NT2/D1 (cell line): ENCODE measurements around the gene LMCD1.
A peak's percentile ranks its signal among the peaks of the same experiment; 100 is the strongest.

Experiments used
- DNase-seq: peaks from one replicate; pipeline ENCODE4 v3.0.0-alpha.2; 2011; ENCODE audit warnings: low read depth, low spot score
- H3K27me3 ChIP-seq: 2 replicates; pipeline ENCODE4 v1.6.0; 2011; ENCODE audit warnings: mild to moderate bottlenecking; ENCODE audit not compliant: insufficient read length, insufficient read depth
- H3K36me3 ChIP-seq: 2 replicates; pipeline ENCODE4 v1.6.1; 2011; ENCODE audit warnings: mild to moderate bottlenecking, low read length, mixed read lengths; ENCODE audit not compliant: insufficient read depth, insufficient read length
- H3K4me1 ChIP-seq: 2 replicates; pipeline ENCODE4 v1.5.1; 2011; ENCODE audit not compliant: insufficient read depth, insufficient read length
- H3K4me3 ChIP-seq: 2 replicates; pipeline ENCODE4 v1.5.1; 2011; ENCODE audit warnings: low read depth; ENCODE audit not compliant: insufficient read length
- H3K9ac ChIP-seq: 2 replicates; pipeline ENCODE4 v1.6.0; 2011; ENCODE audit warnings: low read depth; ENCODE audit not compliant: insufficient read length
- H3K9me3 ChIP-seq: 2 replicates; pipeline ENCODE4 v1.5.1; 2011; ENCODE audit warnings: mild to moderate bottlenecking, low read length; ENCODE audit not compliant: insufficient read depth
- SUZ12 ChIP-seq: IDR thresholded peaks from 2 replicates; pipeline ENCODE4 v1.6.1; 2011; ENCODE audit not compliant: insufficient read length, insufficient read depth; ENCODE audit errors: extremely low read depth
- YY1 ChIP-seq: IDR thresholded peaks from 2 replicates; pipeline ENCODE4 v1.6.1; 2011; ENCODE audit not compliant: insufficient read length, insufficient read depth
- ZNF274 ChIP-seq: IDR thresholded peaks from 2 replicates; pipeline ENCODE4 v1.6.1; 2011; ENCODE audit warnings: mild to moderate bottlenecking, low read depth, low read length

The LMCD1 gene

GRCh38 chr3:8501371-8502131, at the start of gene LMCD1:
TSS of gene LMCD1 (plus strand) at chr3:8501823. CDS start at chr3:8501939, 116 bp downstream.
- peak; percentile 92 for DNase-seq
- Histone ChIP-seq H3K36me3 (peaks cover 22% of the 10 kb centered on the region), H3K9me3 (no peaks in the 10 kb centered on the region), H3K4me1 (peaks cover 6% of the 10 kb centered on the region), H3K27me3 (no peaks in the 10 kb centered on the region), H3K9ac (peak within 1 kb of the TSS; percentile 80), H3K4me3 (peak within 1 kb of the TSS; percentile 45)
- TF ChIP-seq SUZ12 = no peak

DNA sequence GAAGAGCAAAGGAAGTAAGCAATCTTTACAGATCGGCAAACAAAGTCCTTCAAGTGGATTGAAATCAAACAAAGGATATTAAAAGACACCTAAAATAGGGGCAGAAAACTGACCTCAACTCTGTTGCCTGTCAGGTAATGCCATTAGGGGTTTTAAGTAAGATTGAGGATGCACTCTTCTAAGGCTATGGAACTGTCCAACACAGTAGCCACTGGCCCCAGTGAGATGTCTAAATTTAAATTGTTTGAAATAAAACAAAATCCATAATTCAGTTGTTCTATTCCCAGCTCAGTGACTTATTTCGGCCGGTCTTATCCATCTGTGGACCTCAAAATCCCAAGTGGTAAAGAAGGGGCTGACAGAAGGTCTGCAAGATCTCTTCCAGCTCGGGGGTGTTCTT, 49.5 kb upstream of the LMCD1 start:
- Histone ChIP-seq H3K36me3 (no peaks in the 10 kb centered on the region), H3K4me1 (peaks cover 5% of the 10 kb centered on the region), H3K27me3 (no peaks in the 10 kb centered on the region), H3K4me3 (no peak overlapping the region), H3K9ac (no peak overlapping the region), H3K9me3 (no peaks in the 10 kb centered on the region)
- DNase-seq = no peak
- TF ChIP-seq SUZ12 = no peak
- no peak for TF ChIP-seq ZNF274
- TF ChIP-seq YY1 = no peak

DNA sequence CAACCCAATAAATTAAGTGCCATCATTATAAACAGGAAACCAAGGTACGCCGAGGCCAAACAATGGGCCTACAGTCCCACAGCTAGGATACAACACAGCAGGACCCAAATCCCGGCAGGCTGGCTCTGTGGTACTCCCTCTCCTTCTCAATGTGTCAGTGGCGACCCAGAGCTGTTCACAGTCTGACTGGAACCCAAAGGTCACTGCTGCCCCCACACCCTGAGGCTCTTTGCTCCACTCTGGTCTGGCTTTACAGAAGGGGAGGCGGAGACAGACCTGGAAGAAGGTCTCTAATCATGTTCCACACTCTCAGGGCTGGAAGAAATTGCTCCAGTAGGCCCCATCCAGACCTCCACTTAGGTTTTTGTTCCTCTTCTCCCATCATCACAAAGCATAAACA, 48.5 kb upstream of the LMCD1 start:
- peaks cover 5% of the 10 kb centered on the region for H3K4me1 ChIP-seq
- no peak overlapping the region for H3K9ac ChIP-seq
- TF ChIP-seq SUZ12 (no peak), YY1 (no peak), ZNF274 (no peak)
- DNase-seq = no peak
- no peaks in the 10 kb centered on the region for H3K27me3 ChIP-seq
- H3K36me3 ChIP-seq = no peaks in the 10 kb centered on the region
- no peak overlapping the region for H3K4me3 ChIP-seq
- no peaks in the 10 kb centered on the region for H3K9me3 ChIP-seq

DNA sequence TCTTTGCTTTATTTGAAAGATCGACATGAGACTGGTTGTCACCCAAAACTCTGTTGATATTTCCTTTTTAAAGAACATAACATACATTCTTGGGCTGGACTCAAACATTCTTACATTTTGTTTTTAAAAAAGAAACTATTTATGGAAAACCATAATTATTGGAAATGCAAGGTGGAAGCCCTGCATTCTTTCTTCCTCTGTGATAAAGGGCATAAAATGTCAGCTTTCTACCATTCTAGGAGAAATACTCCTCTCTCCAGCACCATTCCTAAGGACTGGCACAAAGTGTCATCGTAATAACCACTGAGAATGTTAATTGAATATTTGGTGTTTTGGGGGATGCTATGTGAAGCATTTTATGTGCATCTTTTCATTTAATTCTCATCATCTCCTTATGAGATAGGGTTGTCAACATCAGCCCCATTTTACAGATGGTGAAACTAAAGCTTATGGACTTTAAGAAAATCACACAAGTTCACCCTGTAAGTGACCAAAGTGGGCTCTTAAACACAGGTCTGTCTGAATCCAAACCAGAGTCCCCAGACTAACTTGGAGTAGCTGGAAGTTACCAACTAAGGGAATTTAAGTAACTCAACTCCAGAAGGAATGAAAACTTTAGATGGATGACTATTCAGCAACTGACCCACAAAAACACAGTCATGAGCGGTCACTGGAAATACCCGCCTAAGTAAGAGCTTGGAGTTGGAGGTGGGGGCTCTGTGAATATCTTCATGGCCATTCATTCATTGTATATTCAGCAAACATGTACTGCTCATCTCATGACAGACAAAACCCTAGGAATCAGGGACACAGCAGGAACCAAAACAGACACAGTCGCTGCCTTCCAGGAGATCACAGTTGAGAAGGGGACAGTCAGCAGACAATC, 45.9 kb upstream of the LMCD1 start:
- Histone ChIP-seq H3K9ac (no peak overlapping the region), H3K4me1 (peaks cover 5% of the 10 kb centered on the region), H3K27me3 (no peaks in the 10 kb centered on the region), H3K36me3 (no peaks in the 10 kb centered on the region), H3K4me3 (no peak overlapping the region), H3K9me3 (no peaks in the 10 kb centered on the region)
- TF ChIP-seq YY1 (no peak), ZNF274 (no peak), SUZ12 (no peak)
- DNase-seq = no peak

- H3K36me3 ChIP-seq = no peaks in the 10 kb centered on the region
- no peaks in the 10 kb centered on the region for H3K27me3 ChIP-seq
- peaks cover 5% of the 10 kb centered on the region for H3K4me1 ChIP-seq
- no peak overlapping the region for H3K9ac ChIP-seq
- H3K9me3 ChIP-seq = no peaks in the 10 kb centered on the region
- no peak overlapping the region for H3K4me3 ChIP-seq
- DNase-seq = no peak
- TF ChIP-seq SUZ12 = no peak
- no peak for TF ChIP-seq YY1
- no peak for TF ChIP-seq ZNF274
Measured at GRCh38 chr3:8456412-8456811, 45.2 kb upstream of the LMCD1 start.

GRCh38 chr3:8457039-8457438, 44.6 kb upstream of the LMCD1 start:
- H3K4me1 ChIP-seq = peaks cover 5% of the 10 kb centered on the region
- DNase-seq = no peak
- TF ChIP-seq ZNF274 (no peak), YY1 (no peak), SUZ12 (no peak)

GRCh38 chr3:8458238-8458661, 43.4 kb upstream of the LMCD1 start:
- no peaks in the 10 kb centered on the region for H3K9me3 ChIP-seq
- no peak for DNase-seq
- TF ChIP-seq SUZ12 = no peak
- TF ChIP-seq ZNF274 = no peak
- no peak for TF ChIP-seq YY1
- peaks cover 5% of the 10 kb centered on the region for H3K4me1 ChIP-seq
- H3K36me3 ChIP-seq = no peaks in the 10 kb centered on the region
- H3K9ac ChIP-seq = no peak overlapping the region
- no peak overlapping the region for H3K4me3 ChIP-seq
- H3K27me3 ChIP-seq = no peaks in the 10 kb centered on the region

More at GRCh38 chr3:8457039-8457438, 44.6 kb upstream of the LMCD1 start:
- Histone ChIP-seq H3K9me3 (no peaks in the 10 kb centered on the region), H3K9ac (no peak overlapping the region), H3K4me3 (no peak overlapping the region), H3K36me3 (no peaks in the 10 kb centered on the region), H3K27me3 (no peaks in the 10 kb centered on the region)
